ENCODE results near the gene NTF3.

GRCh38 chr12:5535541-5535940 is 103.6 kb downstream of the NTF3 start:
- TF ChIP-seq CTCF (IDR thresholded peaks at IDR 0.05; ENCODE audit: low read depth, low read length, poor library complexity, severe bottlenecking) (no peak), EZH2phosphoT487 (IDR thresholded peaks at IDR 0.05; ENCODE audit: borderline replicate concordance, low read length) (no peak)
